A673 (cell line): ENCODE measurements around the gene ZDHHC4. TPM values are rescaled to one million over a fixed set of nuclear protein-coding genes. Genes with fewer than 3 reads are reported as not detected.

Experiments
- BruUV-seq: library from RNA; stranded (reverse); fragments of 400-500 nt; replicated peaks from 2 replicates; lab custom pipeline; 2021; lab: Mats Ljungman, UMichigan
- CTCF ChIA-PET: fragments of 300-600 bp; sonication (Branson Sonifier 250); formaldehyde crosslinking; loops from one replicate; lab custom pipeline; 2022; ENCODE audit warnings: antibody characterized with exemption; lab: Charles Lee
- POLR2A ChIA-PET: fragments of 300-600 bp; sonication (Branson Sonifier 250); formaldehyde crosslinking; loops from one replicate; lab custom pipeline; 2022; ENCODE audit warnings: antibody characterized with exemption; ENCODE audit not compliant: low non-redundant PET; lab: Charles Lee
- DNase-seq: peaks from one replicate; pipeline ENCODE4 v3.0.0-alpha.2; 2015; ENCODE audit warnings: low spot score
- H3K27ac ChIP-seq: fragments of 200-600 bp; sonication (generic); 2 replicates; pipeline ENCODE4 v1.5.1; 2016; ENCODE audit warnings: mixed run types, low read depth, mild to moderate bottlenecking, mixed read lengths, antibody characterized with exemption, low read length; ENCODE audit not compliant: poor library complexity, severe bottlenecking
- H3K27me3 ChIP-seq: fragments of 200-600 bp; sonication (generic); replicated peaks from 2 replicates; pipeline ENCODE4 v1.6.1; 2017; ENCODE audit warnings: mixed run types, low read depth, mild to moderate bottlenecking, mixed read lengths, antibody characterized with exemption, low read length; ENCODE audit not compliant: insufficient read depth, poor library complexity
- H3K36me3 ChIP-seq: fragments of 200-600 bp; sonication (generic); 2 replicates; pipeline ENCODE4 v1.6.1; 2016; ENCODE audit warnings: mixed run types, mild to moderate bottlenecking, mixed read lengths, antibody characterized with exemption, low read length; ENCODE audit not compliant: insufficient read depth, poor library complexity, severe bottlenecking
- H3K4me1 ChIP-seq: fragments of 200-600 bp; sonication (generic); 2 replicates; pipeline ENCODE4 v1.6.1; 2017; ENCODE audit warnings: mixed run types, mild to moderate bottlenecking, mixed read lengths, antibody characterized with exemption, low read length; ENCODE audit not compliant: insufficient read depth, poor library complexity, severe bottlenecking
- H3K4me3 ChIP-seq: fragments of 200-600 bp; sonication (generic); 2 replicates; pipeline ENCODE4 v1.5.1; 2016; ENCODE audit warnings: low read depth, mixed run types, mild to moderate bottlenecking, mixed read lengths, low read length; ENCODE audit not compliant: poor library complexity, severe bottlenecking
- H3K9me3 ChIP-seq: fragments of 200-600 bp; sonication (generic); 2 replicates; pipeline ENCODE4 v1.6.1; 2016; ENCODE audit warnings: mixed run types, low read depth, mild to moderate bottlenecking, mixed read lengths, antibody characterized with exemption, low read length; ENCODE audit not compliant: poor library complexity, severe bottlenecking
- CTCF ChIP-seq: fragments of 300-800, 200-600 bp; sonication (generic); conservative IDR thresholded peaks from 2 replicates; pipeline ENCODE4 v1.5.1; 2017; ENCODE audit warnings: low read depth, mild to moderate bottlenecking, antibody characterized with exemption, low read length, moderate library complexity, mixed read lengths
- EZH2 ChIP-seq: fragments of 200-600 bp; sonication (generic); IDR thresholded peaks from 2 replicates; pipeline ENCODE4 v1.6.1; 2017; ENCODE audit warnings: borderline replicate concordance, low read depth, mild to moderate bottlenecking, mixed read lengths, antibody characterized with exemption, low read length; ENCODE audit not compliant: poor library complexity, severe bottlenecking
- intact Hi-C: fragments of 100-400 bp; cut with micrococcal nuclease; formaldehyde crosslinking; loops from one replicate; pipeline ENCODE4 v1.10.0; 2022; ENCODE audit not compliant: unreplicated experiment
- total RNA-seq: library from RNA; stranded (reverse); gene quantifications from 2 replicates; pipeline ENCODE4 v1.2.3, GENCODE V29; 2021

The ZDHHC4 gene
- total RNA-seq, 1 experiment from 2014 or later: 72.4 TPM

DNA sequence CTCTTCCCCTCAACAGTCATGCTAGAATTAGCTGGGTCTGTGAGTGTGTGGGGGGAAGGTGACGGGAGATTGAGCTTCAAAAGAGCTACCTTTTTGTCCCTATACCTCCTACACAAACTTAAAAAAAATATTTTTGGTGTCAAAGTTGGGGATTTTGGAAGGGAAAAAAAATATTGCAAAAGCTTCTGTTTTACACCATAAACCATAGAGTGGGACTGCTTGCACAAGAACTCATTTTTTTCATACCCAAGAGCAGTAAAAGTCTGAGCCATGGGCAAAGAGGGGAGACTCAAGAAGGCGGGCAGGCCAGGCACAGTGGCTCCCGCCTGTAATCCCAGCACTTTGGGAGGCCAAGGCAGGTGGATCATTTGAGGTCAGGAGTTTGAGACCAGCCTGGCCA, 9.4 kb upstream of the ZDHHC4 start:
- Histone ChIP-seq H3K4me1 (no peaks in the 10 kb centered on the region), H3K36me3 (no peaks in the 10 kb centered on the region), H3K4me3 (no peak overlapping the region), H3K9me3 (no peaks in the 10 kb centered on the region), H3K27ac (no peak overlapping the region), H3K27me3 (no peaks in the 10 kb centered on the region)
- CTCF ChIA-PET: no interaction called here
- POLR2A ChIA-PET: no interaction called here
- no peak for TF ChIP-seq EZH2
- TF ChIP-seq CTCF: no peak
- DNase-seq: no peak
- BruUV-seq: no TSS peak
- intact Hi-C loops: no loop called here

GRCh38 chr7:6571160-6571779, 6.0 kb upstream of the ZDHHC4 start:
- intact Hi-C loops: loop anchor here (5.0 kb wide), 1 partner anchor 54 kb away; no protein-coding TSS in a partner anchor
- Histone ChIP-seq H3K27me3 (no peaks in the 10 kb centered on the region), H3K9me3 (no peaks in the 10 kb centered on the region), H3K27ac (no peak overlapping the region), H3K4me3 (no peak overlapping the region), H3K36me3 (no peaks in the 10 kb centered on the region), H3K4me1 (no peaks in the 10 kb centered on the region)
- BruUV-seq: no TSS peak
- DNase-seq: no peak
- CTCF ChIA-PET: interaction anchor here (0.5 kb wide), 1 partner anchor 294 kb away, joined by 4 read pairs; no protein-coding TSS in a partner anchor
- POLR2A ChIA-PET: no interaction called here
- TF ChIP-seq CTCF: no peak
- no peak for TF ChIP-seq EZH2

GRCh38 chr7:6575281-6576023, 1.8 kb upstream of the ZDHHC4 start:
- H3K27me3 ChIP-seq: no peaks in the 10 kb centered on the region
- CTCF ChIA-PET: interaction anchor here (1.4 kb wide), 2 partner anchors 45 to 60 kb away, joined by 3 to 5 read pairs; no protein-coding TSS in a partner anchor
- H3K27ac ChIP-seq: no peak overlapping the region
- no peak for DNase-seq
- TF ChIP-seq CTCF (no peak), EZH2 (no peak)
- peaks cover 1% of the 10 kb centered on the region for H3K36me3 ChIP-seq
- POLR2A ChIA-PET: no interaction called here
- no TSS peak for BruUV-seq
- no peaks in the 10 kb centered on the region for H3K4me1 ChIP-seq
- intact Hi-C loops: no loop called here
- no peaks in the 10 kb centered on the region for H3K9me3 ChIP-seq
- no peak overlapping the region for H3K4me3 ChIP-seq
